Measurements from ENCODE around the gene RAB10.

The RAB10 gene

DNA sequence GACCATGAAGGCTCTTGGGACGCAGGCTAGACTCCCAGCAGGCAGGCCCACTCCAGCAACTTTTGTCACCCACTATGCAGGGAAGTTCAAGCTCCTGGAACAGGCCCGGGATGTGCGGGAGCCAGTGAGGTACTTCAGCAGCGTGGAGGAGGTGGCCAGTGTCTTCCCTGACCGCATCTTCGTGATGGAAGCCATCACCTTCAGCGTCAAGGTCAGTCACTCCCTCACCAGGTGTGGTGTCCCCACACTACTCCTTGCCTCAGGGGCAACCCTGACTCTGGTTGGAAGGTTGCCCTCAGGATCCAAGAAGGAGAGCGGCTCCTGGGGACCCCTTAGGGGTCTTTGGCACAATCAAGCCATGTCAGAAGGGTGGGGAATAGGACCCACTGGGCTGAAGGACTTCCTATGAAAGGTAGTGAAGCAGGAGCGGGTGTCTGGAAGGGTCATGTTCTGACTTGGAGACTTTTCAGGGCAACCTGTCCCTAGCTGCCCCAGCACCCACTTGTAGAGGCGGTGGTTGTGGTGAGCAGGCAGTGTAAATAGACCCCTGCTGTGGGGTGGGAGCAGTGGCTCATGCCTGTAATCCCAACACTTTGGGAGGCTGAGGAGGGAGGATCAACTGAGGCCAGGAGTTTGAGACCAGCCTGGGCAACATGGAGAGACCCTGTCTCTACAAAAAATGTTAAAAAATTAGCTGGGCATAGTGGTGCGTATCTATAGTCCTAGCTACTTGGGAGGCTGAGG, 149.2 kb downstream of the RAB10 start:
- no peak overlapping the region for H3K9ac ChIP-seq
- H3K4me2 ChIP-seq = no peak overlapping the region

DNA sequence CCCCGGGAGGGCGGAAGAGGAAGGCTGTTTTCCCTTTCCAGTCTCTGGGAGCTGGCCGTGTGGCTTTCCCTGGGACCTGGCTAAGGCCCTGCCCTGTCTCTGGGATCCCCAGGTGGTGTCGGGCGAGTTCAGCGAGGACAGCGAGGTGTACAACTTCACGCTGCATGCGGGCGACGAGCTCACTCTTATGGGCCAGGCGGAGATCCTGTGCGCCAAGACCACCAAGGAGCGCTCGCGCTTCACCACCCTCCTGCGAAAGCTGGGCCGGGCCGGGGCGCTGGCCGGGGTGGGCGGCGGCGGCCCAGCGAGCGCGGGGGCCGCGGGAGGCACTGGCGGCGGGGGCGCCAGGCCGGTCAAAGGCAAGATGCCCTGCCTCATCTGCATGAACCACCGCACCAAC, 150.2 kb downstream of the RAB10 start:
- no peak for TF ChIP-seq Cebpa-rat (IDR thresholded peaks at IDR 0.05)
- Histone ChIP-seq H3K27me3 (peaks cover 51% of the 10 kb centered on the region), H4K20me1 (no peaks in the 10 kb centered on the region), H3K27ac (peak overlapping the region; percentile 80; the same call in 1 of the 2 replicates), H3K4me3 (peak overlapping the region; percentile 74), H3K4me1 (peaks cover 42% of the 10 kb centered on the region), H3K9me3 (no peaks in the 10 kb centered on the region), H3K4me2 (peak overlapping the region; percentile 82), H3K9ac (no peak overlapping the region), H3K36me3 (peaks cover 12% of the 10 kb centered on the region; the same call in 1 of the 2 replicates)

More for the DNA sequence above, 149.2 kb downstream of the RAB10 start:
- peaks cover 2% of the 10 kb centered on the region; the same call in 1 of the 2 replicates for H3K36me3 ChIP-seq
- H3K9me3 ChIP-seq = no peaks in the 10 kb centered on the region
- H4K20me1 ChIP-seq = no peaks in the 10 kb centered on the region
- no peak for TF ChIP-seq Cebpa-rat (IDR thresholded peaks at IDR 0.05)
- no peak overlapping the region for H3K27ac ChIP-seq
- no peak overlapping the region for H3K4me3 ChIP-seq
- H3K27me3 ChIP-seq = peaks cover 62% of the 10 kb centered on the region
- H3K4me1 ChIP-seq = peaks cover 43% of the 10 kb centered on the region

DNA sequence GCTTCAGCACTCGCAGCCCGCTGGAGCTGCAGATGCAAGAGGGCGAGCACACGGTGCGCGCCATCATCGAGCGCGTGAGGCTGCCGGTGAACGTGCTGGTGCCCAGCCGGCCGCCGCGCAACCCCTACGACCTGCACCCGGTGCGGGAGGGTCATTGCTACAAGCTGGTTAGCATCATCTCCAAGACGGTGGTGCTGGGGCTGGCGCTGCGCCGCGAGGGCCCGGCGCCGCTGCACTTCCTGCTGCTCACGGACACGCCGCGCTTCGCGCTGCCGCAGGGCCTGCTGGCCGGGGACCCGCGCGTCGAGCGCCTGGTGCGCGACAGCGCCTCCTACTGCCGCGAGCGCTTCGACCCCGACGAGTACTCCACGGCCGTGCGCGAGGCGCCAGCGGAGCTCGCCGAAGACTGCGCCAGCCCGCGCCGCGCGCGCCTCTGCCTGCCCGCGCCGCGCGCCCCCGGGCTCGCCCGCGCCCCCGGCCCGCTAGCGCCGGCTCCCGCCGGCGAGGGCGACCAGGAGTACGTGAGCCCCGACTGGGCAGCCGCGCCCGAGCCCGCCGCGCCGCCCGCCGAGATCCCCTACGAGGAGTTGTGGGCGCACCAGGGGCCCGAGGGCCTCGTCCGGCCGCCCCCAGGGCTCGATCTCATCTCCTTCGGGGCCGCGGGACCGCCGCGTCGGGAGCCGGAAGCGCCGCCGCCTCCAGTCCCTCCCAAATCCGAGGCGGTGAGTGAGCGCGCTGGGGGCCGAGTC, 150.8 kb downstream of the RAB10 start:
- H3K27me3 ChIP-seq = peaks cover 45% of the 10 kb centered on the region
- peak overlapping the region; percentile 81 for H3K9ac ChIP-seq

DNA sequence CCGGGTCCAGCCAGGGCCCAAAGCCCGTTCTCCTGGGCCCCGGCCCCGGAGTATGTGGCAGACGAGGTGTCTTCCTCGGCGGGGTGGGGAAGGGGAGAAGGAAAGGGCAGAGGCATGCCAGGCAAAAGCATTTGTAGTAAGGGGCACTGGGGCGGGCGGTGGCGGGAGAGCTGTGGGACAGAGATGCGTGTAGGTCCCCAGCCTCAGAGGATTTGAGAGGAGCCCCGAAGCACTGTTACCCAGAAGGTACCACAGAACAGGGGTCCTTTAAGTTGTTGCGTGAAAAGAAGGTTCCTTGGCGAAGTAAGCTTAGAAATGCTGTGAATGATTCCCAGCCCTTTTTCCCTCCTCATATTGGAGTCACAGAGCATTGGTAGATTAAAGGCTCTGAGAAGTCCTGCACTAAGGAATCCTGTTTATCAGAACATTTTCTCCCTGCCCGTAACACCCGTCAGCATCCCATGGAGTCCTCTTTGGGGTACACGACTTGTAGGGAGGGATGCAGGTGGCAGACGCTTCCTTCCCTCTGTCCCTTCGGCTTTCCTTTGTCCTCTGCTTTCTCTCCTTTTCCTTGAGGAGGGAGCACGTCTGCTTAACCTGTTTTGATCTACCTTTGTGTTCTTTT, 151.5 kb downstream of the RAB10 start:
- H3K4me1 ChIP-seq = peaks cover 29% of the 10 kb centered on the region
- peak overlapping the region; percentile 82 for H3K4me2 ChIP-seq
- H4K20me1 ChIP-seq = no peaks in the 10 kb centered on the region
- H3K9ac ChIP-seq = peak overlapping the region; percentile 81
- H3K36me3 ChIP-seq = peaks cover 25% of the 10 kb centered on the region
- H3K9me3 ChIP-seq = no peaks in the 10 kb centered on the region
- peak overlapping the region; percentile 80 for H3K27ac ChIP-seq
- peak overlapping the region; percentile 74 for H3K4me3 ChIP-seq
- H3K27me3 ChIP-seq = peaks cover 38% of the 10 kb centered on the region
- no peak for TF ChIP-seq Cebpa-rat (IDR thresholded peaks at IDR 0.05)

More for the DNA sequence above, 150.8 kb downstream of the RAB10 start:
- TF ChIP-seq Cebpa-rat (IDR thresholded peaks at IDR 0.05) = no peak
- Histone ChIP-seq H3K4me3 (peak overlapping the region; percentile 74), H3K4me1 (peaks cover 36% of the 10 kb centered on the region), H3K36me3 (peaks cover 18% of the 10 kb centered on the region; the same call in 1 of the 2 replicates), H3K9me3 (no peaks in the 10 kb centered on the region), H3K27ac (peak overlapping the region; percentile 80), H4K20me1 (no peaks in the 10 kb centered on the region), H3K4me2 (peak overlapping the region; percentile 82)

DNA sequence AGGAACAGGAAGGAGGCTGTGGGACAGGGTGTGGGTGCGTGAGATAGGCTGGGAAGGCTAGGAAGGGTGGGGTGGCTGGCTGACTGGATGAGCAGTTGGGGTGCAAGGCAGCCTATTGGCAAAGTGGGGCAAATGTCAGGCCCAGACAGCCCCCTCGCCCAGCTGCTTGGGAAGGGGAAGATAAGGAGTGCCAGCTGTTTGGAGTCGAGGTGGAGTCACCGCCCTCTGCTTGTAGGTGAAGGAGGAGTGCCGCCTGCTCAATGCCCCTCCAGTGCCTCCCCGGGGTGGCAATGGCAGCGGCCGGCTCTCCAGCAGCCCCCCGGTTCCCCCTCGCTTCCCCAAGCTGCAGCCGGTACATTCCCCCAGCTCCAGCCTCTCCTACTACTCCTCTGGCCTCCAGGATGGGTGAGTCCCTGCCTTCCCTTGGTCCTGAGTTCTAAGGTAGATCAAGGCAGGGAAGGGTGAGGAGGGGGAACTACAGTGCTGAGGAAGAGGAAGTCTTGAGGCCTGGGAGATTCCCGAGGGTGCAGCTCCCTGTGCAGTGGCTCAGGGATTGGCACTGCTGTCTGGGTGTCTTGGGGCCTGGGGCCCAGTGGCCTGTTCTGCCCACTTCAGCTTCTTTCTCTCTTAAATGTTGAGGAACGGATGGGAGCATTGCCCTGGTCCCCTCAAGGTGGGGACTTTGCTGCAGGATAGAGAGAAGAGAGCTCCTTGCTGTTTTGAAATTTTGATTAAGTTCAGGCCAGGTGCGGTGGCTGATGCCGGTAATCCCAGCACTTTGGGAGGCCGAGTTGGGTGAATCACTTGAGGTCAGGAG, 152.3 kb downstream of the RAB10 start:
- H3K9me3 ChIP-seq = no peaks in the 10 kb centered on the region
- peaks cover 31% of the 10 kb centered on the region for H3K27me3 ChIP-seq
- H3K4me3 ChIP-seq = peak overlapping the region; percentile 74
- H3K4me1 ChIP-seq = peaks cover 29% of the 10 kb centered on the region
- TF ChIP-seq Cebpa-rat (IDR thresholded peaks at IDR 0.05) = no peak
- H3K27ac ChIP-seq = no peak overlapping the region
- peaks cover 33% of the 10 kb centered on the region for H3K36me3 ChIP-seq
- peak overlapping the region; percentile 82 for H3K4me2 ChIP-seq
- no peaks in the 10 kb centered on the region for H4K20me1 ChIP-seq
- no peak overlapping the region for H3K9ac ChIP-seq
